Measurements from ENCODE around the gene DDI2.

The DDI2 gene

GRCh38 chr1:15624133-15624714 is 7.0 kb downstream of the DDI2 start:
- Histone ChIP-seq H3K36me3 (ENCODE audit: control insufficient read depth, insufficient read depth, low read length) (peaks cover 44% of the 10 kb centered on the region), H3K4me1 (ENCODE audit: control insufficient read depth, insufficient read depth, low read length) (peaks cover 6% of the 10 kb centered on the region), H3K27ac (ENCODE audit: low read depth, low read length) (no peak overlapping the region), H3K4me3 (ENCODE audit: low read depth, low read length) (no peak overlapping the region), H3K27me3 (ENCODE audit: control insufficient read depth, insufficient read depth, low read length) (no peaks in the 10 kb centered on the region), H3K9me3 (ENCODE audit: control insufficient read depth, insufficient read depth, low read length) (no peaks in the 10 kb centered on the region), H3K9ac (ENCODE audit: low read depth, low read length) (no peak overlapping the region)

GRCh38 chr1:15625056-15625917 is 8.0 kb downstream of the DDI2 start:
- no peak overlapping the region for H3K27ac ChIP-seq (ENCODE audit: low read depth, low read length)

GRCh38 chr1:15626269-15626950 is 9.2 kb downstream of the DDI2 start:
- no peaks in the 10 kb centered on the region for H3K27me3 ChIP-seq (ENCODE audit: control insufficient read depth, insufficient read depth, low read length)
- no peak overlapping the region for H3K27ac ChIP-seq (ENCODE audit: low read depth, low read length)
- H3K4me3 ChIP-seq (ENCODE audit: low read depth, low read length) = no peak overlapping the region
- H3K9me3 ChIP-seq (ENCODE audit: control insufficient read depth, insufficient read depth, low read length) = no peaks in the 10 kb centered on the region
- peaks cover 47% of the 10 kb centered on the region for H3K36me3 ChIP-seq (ENCODE audit: control insufficient read depth, insufficient read depth, low read length)
- H3K9ac ChIP-seq (ENCODE audit: low read depth, low read length) = no peak overlapping the region
- no peaks in the 10 kb centered on the region for H3K4me1 ChIP-seq (ENCODE audit: control insufficient read depth, insufficient read depth, low read length)

More at GRCh38 chr1:15625056-15625917, 8.0 kb downstream of the DDI2 start:
- H3K9me3 ChIP-seq (ENCODE audit: control insufficient read depth, insufficient read depth, low read length) = no peaks in the 10 kb centered on the region
- H3K9ac ChIP-seq (ENCODE audit: low read depth, low read length) = no peak overlapping the region
- peaks cover 45% of the 10 kb centered on the region for H3K36me3 ChIP-seq (ENCODE audit: control insufficient read depth, insufficient read depth, low read length)
- no peak overlapping the region for H3K4me3 ChIP-seq (ENCODE audit: low read depth, low read length)
- H3K27me3 ChIP-seq (ENCODE audit: control insufficient read depth, insufficient read depth, low read length) = no peaks in the 10 kb centered on the region
- H3K4me1 ChIP-seq (ENCODE audit: control insufficient read depth, insufficient read depth, low read length) = no peaks in the 10 kb centered on the region

- Histone ChIP-seq H3K9me3 (ENCODE audit: control insufficient read depth, insufficient read depth, low read length) (no peaks in the 10 kb centered on the region), H3K27ac (ENCODE audit: low read depth, low read length) (no peak overlapping the region), H3K36me3 (ENCODE audit: control insufficient read depth, insufficient read depth, low read length) (peaks cover 56% of the 10 kb centered on the region), H3K27me3 (ENCODE audit: control insufficient read depth, insufficient read depth, low read length) (no peaks in the 10 kb centered on the region), H3K4me3 (ENCODE audit: low read depth, low read length) (no peak overlapping the region), H3K4me1 (ENCODE audit: control insufficient read depth, insufficient read depth, low read length) (no peaks in the 10 kb centered on the region), H3K9ac (ENCODE audit: low read depth, low read length) (no peak overlapping the region)
These were observed 10.2 kb downstream of the DDI2 start for GRCh38 chr1:15627343-15627988.

GRCh38 chr1:15628003-15628402 is 10.7 kb downstream of the DDI2 start:
- H3K9ac ChIP-seq (ENCODE audit: low read depth, low read length) = no peak overlapping the region
- H3K27ac ChIP-seq (ENCODE audit: low read depth, low read length) = no peak overlapping the region
- H3K27me3 ChIP-seq (ENCODE audit: control insufficient read depth, insufficient read depth, low read length) = no peaks in the 10 kb centered on the region
- no peaks in the 10 kb centered on the region for H3K4me1 ChIP-seq (ENCODE audit: control insufficient read depth, insufficient read depth, low read length)
- H3K36me3 ChIP-seq (ENCODE audit: control insufficient read depth, insufficient read depth, low read length) = peaks cover 61% of the 10 kb centered on the region
- H3K4me3 ChIP-seq (ENCODE audit: low read depth, low read length) = no peak overlapping the region
- H3K9me3 ChIP-seq (ENCODE audit: control insufficient read depth, insufficient read depth, low read length) = no peaks in the 10 kb centered on the region

GRCh38 chr1:15633756-15634420 is 16.6 kb downstream of the DDI2 start:
- H3K9me3 ChIP-seq (ENCODE audit: control insufficient read depth, insufficient read depth, low read length) = no peaks in the 10 kb centered on the region
- no peaks in the 10 kb centered on the region for H3K27me3 ChIP-seq (ENCODE audit: control insufficient read depth, insufficient read depth, low read length)
- H3K27ac ChIP-seq (ENCODE audit: low read depth, low read length) = no peak overlapping the region
- H3K4me3 ChIP-seq (ENCODE audit: low read depth, low read length) = no peak overlapping the region
- H3K36me3 ChIP-seq (ENCODE audit: control insufficient read depth, insufficient read depth, low read length) = peaks cover 92% of the 10 kb centered on the region
- H3K9ac ChIP-seq (ENCODE audit: low read depth, low read length) = no peak overlapping the region
- H3K4me1 ChIP-seq (ENCODE audit: control insufficient read depth, insufficient read depth, low read length) = no peaks in the 10 kb centered on the region

- no peaks in the 10 kb centered on the region for H3K9me3 ChIP-seq (ENCODE audit: control insufficient read depth, insufficient read depth, low read length)
- no peak overlapping the region for H3K27ac ChIP-seq (ENCODE audit: low read depth, low read length)
- H3K4me3 ChIP-seq (ENCODE audit: low read depth, low read length) = no peak overlapping the region
- no peaks in the 10 kb centered on the region for H3K4me1 ChIP-seq (ENCODE audit: control insufficient read depth, insufficient read depth, low read length)
- H3K36me3 ChIP-seq (ENCODE audit: control insufficient read depth, insufficient read depth, low read length) = peaks cover 97% of the 10 kb centered on the region
- H3K9ac ChIP-seq (ENCODE audit: low read depth, low read length) = no peak overlapping the region
- no peaks in the 10 kb centered on the region for H3K27me3 ChIP-seq (ENCODE audit: control insufficient read depth, insufficient read depth, low read length)
These were observed 19.2 kb downstream of the DDI2 start for GRCh38 chr1:15636436-15636835.

- Histone ChIP-seq H3K27me3 (ENCODE audit: control insufficient read depth, insufficient read depth, low read length) (no peaks in the 10 kb centered on the region), H3K27ac (ENCODE audit: low read depth, low read length) (no peak overlapping the region), H3K9me3 (ENCODE audit: control insufficient read depth, insufficient read depth, low read length) (no peaks in the 10 kb centered on the region), H3K9ac (ENCODE audit: low read depth, low read length) (no peak overlapping the region), H3K36me3 (ENCODE audit: control insufficient read depth, insufficient read depth, low read length) (peaks cover 96% of the 10 kb centered on the region), H3K4me1 (ENCODE audit: control insufficient read depth, insufficient read depth, low read length) (no peaks in the 10 kb centered on the region), H3K4me3 (ENCODE audit: low read depth, low read length) (no peak overlapping the region)
These were observed 20.6 kb downstream of the DDI2 start for GRCh38 chr1:15637826-15638225.

- no peaks in the 10 kb centered on the region for H3K9me3 ChIP-seq (ENCODE audit: control insufficient read depth, insufficient read depth, low read length)
- no peak overlapping the region for H3K27ac ChIP-seq (ENCODE audit: low read depth, low read length)
- no peak overlapping the region for H3K4me3 ChIP-seq (ENCODE audit: low read depth, low read length)
- peaks cover 96% of the 10 kb centered on the region for H3K36me3 ChIP-seq (ENCODE audit: control insufficient read depth, insufficient read depth, low read length)
- H3K9ac ChIP-seq (ENCODE audit: low read depth, low read length) = no peak overlapping the region
- no peaks in the 10 kb centered on the region for H3K4me1 ChIP-seq (ENCODE audit: control insufficient read depth, insufficient read depth, low read length)
- no peaks in the 10 kb centered on the region for H3K27me3 ChIP-seq (ENCODE audit: control insufficient read depth, insufficient read depth, low read length)
These were observed 22.0 kb downstream of the DDI2 start for GRCh38 chr1:15639262-15639661.

- Histone ChIP-seq H3K27me3 (ENCODE audit: control insufficient read depth, insufficient read depth, low read length) (no peaks in the 10 kb centered on the region), H3K36me3 (ENCODE audit: control insufficient read depth, insufficient read depth, low read length) (peaks cover 93% of the 10 kb centered on the region), H3K4me3 (ENCODE audit: low read depth, low read length) (no peak overlapping the region), H3K27ac (ENCODE audit: low read depth, low read length) (no peak overlapping the region), H3K4me1 (ENCODE audit: control insufficient read depth, insufficient read depth, low read length) (no peaks in the 10 kb centered on the region), H3K9ac (ENCODE audit: low read depth, low read length) (no peak overlapping the region), H3K9me3 (ENCODE audit: control insufficient read depth, insufficient read depth, low read length) (no peaks in the 10 kb centered on the region)
These were observed 22.7 kb downstream of the DDI2 start for GRCh38 chr1:15639931-15640330.

Data from HUES48 (cell line).